Activated CD8-positive, alpha-beta memory T cell treated with anti-CD3 and anti-CD28 coated beads, Interleukin-2, amount 50 U/mL, for 48 hours (primary cell): ENCODE data around the gene GJA9.
"Not testable (repeated sequence)": the region's sequence is repeated elsewhere in the genome, so short reads cannot be mapped to it uniquely, and the experiment has no call there.

ENCODE experiments used
- DNase-seq: peaks from one replicate; pipeline ENCODE4 v3.0.0-alpha.2; 2020

Gene GJA9

DNA sequence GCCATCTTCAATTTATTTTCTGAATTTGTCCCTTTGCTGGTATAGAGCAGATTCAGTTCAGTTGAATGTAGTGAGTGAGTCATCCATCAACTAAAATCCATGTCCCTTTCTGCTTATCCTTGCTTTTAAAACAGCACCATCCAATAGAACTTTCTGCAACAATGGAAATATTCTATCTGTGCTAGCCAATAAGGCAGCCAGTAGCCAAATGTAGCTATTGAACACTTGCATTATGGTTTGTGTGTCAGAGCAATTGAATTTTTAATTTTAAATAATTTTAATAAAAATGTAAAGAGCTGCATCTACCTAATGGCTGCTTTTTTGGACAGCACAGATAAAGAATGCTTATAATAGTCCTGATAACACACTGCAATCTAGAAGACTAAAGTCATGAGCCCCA is at the start of gene GJA9:
Gene GJA9 (minus strand): TSS at position 101 of the 400 bp plus-strand sequence. CDS start 5,489 bp downstream, outside the sequence.
- DNase-seq, result no peak

DNA sequence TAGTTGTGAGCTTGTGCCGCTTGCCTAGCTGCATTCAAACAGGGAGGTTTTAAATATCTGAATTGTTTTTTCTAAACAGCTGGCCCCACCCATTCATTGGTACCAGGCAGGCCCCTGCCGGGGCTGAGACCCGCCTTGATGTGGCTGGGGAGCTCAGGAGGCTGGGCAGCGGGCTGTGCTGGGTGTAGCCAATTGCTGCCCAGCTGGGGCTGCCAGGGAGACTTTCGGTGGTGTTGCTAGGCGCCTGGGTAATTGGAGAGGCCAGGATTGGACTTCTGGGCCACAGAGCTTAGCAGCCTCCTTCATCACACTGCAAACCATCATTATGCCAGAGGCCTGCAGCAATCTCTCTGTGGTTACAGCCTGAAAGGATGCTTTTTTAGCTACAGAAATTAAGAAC is 48.1 kb upstream of the GJA9 start:
- no peak for DNase-seq

DNA sequence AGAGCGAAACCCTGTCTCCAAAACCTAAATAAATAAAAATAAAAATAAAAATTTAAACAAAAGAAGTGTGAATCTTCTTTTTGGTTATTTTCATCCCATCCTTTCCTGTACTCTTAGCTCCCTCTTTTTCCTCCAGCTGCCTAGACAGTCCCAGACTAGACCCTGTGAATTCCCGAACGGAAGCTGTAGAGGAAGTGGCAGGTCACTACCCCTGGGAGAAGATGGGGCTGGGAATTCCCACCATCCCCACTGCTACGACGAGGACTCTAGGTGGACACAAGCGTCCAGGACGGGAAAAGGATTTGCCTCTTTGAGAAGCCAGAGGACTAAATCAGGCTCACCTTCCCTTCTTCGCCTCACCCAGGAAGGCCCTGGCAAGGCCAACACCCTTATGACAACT is 47.7 kb upstream of the GJA9 start:
- DNase-seq, result no peak

DNA sequence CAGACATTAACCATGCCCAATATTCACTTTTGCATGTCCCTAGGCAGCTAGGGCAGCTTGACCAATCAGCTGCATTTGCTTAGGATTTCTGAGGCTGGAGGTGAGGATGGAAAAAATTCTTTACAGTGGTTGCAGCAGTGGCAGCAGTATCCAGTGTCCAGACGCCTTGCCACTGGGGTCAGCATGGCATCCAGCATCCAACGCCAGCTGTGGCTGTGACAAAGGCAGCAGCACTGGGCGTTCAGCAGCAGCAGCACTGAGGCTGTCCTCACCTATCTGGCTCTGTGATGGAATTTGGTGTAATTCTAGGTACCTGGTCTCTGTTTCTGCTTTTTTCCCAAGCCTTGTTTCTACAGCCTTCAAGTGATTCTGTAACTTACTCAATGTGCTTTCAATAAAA is 44.7 kb upstream of the GJA9 start:
- DNase-seq, result no peak

DNA sequence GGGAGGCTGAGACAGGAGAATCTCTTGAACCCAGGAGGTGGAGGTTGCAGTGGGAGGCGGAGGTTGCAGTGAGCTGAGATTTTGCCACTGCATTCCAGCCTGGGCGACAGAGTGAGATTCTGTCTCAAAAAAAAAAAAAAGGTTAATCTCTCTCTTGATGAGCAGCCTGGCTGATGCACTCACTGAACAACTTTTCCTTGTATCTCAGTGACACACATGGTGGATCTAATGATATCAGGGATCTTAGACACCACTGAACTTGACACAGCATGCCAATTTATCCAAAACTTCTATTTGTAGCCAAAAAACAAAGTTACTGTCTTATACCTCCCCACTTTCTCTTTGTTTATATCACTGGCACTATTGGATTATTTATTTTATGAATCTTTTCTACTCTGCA is 44.0 kb upstream of the GJA9 start:
- no peak for DNase-seq

DNA sequence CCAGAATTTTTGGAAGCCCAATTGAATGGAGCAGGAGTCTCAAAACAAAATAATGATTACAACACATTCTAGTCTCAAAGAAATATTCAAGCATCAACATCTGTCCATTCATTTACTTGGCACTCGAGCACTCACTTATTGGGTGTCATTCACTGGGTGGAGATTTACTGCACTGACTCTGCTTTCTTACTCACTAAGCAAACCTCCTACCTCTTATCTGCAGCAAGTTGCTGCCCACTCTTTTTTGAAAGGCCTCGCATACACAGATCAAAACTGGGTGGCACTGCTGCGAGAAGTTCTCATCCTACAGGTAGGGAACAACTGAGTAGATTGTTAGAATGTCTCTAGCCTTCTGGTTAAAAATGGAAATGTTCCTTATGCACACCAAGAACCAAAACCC is 42.2 kb upstream of the GJA9 start:
- no peak for DNase-seq

DNA sequence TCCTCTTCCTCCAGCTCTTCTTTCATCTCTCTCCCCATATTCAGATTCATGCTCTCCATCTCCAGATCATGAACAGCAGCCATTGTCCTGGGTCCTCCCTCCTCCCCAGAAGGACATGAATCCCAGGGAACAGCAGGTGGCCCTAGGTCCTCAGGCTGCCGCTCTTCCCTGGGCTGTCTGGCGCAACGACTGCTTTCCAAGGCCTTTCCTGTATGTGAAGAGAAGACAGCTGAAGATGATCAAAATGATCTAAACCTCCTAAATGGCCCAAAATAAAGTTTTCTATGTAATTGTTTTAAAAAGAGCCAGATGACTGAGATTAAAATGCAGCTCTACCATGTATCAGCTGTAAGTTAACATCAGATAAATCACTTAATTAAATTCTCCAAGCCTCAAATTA is 37.7 kb upstream of the GJA9 start:
- no peak for DNase-seq

DNA sequence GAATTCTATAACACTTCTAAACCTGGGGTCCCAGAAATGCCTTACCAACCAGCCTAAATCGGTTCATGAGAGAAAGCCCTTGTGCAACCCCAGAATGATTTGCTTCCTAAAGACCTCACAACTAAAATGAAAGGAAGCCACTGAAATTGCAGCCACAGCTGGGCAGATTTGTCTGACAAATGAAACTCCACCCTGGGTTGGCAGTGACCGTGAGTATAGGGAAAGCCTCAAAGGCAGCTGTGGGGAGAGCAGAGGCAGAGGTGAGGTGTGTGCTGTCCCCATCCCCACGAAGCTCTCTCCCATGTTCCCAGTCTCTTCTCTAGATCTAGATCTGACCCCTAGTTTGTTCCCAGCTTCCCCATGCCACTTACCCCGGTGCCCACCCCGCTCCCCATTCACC is 37.2 kb upstream of the GJA9 start:
- no peak for DNase-seq

DNA sequence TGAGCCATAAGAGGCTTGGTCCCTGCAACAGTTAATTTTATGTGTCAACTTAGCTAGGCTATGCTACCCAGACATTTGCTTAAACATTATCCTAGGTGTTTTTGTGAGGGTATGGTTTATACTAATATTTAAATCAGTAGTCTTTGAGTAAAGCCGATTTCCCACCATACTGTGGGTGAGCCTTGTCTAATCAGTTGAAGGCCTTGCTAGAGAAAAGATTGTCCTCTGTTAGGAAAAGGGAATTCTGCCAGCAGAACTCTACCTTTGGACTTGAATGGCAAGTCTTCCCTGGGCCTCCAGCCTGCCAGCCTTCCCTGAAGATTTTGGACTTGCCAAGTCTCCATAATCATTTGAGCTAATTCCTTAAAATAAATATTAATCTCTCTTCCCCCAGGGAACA is 36.4 kb upstream of the GJA9 start:
- DNase-seq, result no peak

DNA sequence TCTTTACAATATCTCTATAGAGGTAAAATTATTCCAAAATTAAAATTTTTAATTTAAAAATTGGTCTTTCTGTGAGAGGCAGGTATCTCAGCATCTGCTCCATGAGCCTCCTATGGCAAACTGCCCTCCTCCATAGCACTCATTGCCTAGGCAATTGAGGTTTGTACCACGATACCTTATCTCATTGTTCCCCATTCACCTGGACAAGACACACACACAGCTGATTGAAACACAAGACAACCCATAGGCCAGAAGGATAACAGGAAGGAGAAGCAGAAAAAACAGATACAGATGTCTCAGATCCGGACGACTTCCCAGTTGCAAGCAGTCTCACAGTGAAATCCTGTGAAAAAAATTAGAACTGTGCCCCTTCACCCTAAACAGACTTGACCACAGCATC is 36.0 kb upstream of the GJA9 start:
- no peak for DNase-seq

DNA sequence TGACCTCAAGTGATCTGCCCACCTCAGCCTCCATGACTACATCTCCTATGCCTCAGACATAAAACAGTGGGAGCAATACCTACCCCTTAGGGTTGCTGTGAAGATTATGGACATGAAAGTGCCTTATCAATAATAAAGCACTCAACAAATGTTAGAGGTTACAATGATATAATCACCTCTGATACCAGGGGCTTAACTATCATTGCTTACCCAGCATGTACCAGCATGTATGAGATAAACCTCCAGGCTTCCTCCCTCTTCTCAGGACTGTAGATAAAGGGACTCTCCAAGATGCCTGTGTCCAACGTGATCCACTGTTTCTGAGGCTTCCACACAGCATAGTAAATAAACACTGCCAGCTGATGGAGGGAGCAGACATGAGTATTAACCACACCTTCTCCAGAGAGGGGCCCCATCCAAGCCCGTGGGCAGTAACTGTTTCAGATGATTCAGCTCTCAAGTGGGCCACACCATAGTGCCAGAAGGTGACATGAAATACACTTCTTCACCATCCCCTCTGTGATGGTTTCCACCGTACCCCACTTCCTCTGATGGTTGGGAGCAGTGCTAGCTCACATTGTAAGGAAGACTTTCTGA is 34.1 kb upstream of the GJA9 start:
- DNase-seq, result peak; percentile 56

DNA sequence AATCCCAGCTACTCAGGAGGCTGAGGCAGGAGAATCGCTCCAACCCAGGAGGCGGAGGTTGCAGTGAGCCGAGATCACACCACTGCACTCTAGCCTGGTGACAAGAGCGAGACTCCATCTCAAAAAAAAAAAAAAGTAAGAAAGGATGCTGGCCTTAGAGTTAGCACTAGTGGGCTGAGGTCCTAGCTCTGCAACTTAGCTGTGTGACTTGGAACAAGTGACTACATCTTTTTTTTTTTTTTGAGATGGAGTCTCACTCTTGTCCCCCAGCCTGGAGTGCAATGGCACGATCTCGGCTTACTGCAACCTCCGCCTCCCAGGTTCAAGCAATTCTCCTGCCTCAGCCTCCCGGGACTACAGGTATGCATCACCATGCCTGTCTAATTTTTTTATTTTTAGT is 33.5 kb upstream of the GJA9 start:
- DNase-seq, result not testable (repeated sequence)

DNA sequence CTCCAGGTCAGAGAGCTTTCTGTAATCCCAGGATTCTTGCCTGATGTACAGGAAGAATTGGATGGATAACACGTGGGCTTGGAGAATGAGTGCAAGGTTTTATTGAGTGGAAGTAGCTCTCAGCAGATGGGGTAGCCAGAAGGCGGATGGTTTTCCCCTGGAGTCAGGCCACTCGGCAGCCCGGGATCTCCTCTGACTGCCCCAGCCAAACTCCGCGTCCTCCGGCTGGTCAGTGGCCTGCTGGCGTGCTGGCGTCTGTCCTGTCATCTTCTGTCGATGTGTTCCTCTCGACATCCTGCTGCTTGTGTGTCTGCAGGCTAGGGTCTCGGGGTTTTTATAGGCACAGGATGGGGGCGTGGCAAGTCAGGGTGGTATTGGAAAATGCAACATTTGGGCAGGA is 27.4 kb upstream of the GJA9 start:
- no peak for DNase-seq

DNA sequence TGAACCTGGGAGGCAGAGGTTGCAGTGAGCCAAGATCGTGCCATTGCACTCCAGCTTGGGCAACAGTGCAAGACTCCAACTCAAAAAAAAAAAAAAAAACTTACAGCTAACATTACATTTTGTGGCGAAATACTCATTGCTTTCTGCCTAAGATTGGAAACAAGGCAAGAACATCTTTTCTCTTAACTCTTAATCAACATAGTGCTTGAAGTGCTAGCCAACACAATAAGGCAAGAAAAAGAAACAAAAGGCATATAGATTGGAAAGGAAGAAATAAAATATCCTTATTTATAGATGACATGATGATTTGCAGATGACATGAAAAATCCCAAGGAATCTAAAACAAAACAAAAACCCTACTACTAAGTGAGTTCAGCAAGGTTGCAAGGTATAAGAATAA is 24.6 kb upstream of the GJA9 start:
- no peak for DNase-seq

DNA sequence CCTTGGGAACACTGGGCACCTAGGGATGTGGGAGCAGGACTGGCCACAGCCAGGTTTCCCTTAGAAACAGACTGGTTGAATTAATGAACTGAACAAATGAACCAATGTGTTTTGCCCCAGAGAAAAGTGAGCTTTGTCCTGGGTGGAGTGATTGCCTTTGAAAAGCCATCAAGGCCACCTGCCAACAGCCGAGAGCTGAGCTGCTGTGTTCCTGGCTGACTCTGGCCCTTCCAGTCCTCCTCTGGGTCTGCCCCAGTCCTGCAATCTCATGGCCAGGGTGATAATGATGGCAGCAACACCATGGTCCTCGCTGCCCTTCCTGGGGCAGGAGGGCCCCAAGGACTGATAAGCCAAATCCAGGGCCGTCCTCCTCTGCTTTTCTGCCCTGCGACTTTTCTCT is 18.2 kb upstream of the GJA9 start:
- no peak for DNase-seq

DNA sequence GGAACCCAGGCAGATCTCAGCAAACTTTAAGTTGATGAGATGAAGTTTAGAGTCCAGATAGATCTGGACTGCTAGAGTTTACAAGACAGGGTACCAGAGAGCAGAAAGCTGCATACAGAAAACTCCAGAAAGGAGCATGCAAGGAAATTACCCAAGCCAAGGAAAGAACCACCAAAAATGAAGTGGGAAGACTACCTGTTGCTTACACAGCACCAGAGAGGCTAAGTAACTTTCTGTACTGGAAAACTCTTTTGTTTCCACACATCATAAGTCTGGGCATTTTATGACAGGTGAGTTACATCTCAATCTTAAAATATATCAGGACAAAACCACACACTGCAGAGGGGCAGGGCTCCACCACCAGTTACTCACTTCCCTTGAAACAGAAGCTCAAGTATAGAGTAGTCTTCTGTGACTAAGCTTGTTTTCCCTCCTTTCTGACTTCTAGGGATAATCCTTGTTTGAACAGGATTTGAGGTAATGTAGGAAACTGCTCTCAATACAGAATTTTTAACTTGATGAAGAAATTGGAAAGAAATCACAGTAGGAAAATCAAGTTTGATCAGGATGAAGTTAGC is 17.4 kb upstream of the GJA9 start:
- DNase-seq, result no peak

DNA sequence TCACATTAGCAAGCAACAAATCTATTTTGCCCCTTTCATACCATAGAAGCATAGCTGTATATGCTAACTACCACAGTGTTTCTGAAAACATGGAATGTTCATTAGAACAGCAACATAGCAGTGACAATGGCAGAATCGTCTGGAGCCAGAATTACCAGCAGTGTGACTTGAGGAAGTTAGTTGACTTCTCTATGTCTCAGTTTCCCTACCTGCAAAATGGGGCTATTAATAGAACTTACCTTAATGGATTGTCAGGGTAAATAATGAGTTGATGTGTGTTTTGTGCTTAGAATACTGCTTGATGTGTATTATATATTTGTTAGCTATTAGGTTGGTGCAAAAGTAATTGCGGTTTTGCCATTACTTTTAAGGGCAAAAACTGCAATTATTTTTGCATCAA is 14.8 kb upstream of the GJA9 start:
- no peak for DNase-seq

DNA sequence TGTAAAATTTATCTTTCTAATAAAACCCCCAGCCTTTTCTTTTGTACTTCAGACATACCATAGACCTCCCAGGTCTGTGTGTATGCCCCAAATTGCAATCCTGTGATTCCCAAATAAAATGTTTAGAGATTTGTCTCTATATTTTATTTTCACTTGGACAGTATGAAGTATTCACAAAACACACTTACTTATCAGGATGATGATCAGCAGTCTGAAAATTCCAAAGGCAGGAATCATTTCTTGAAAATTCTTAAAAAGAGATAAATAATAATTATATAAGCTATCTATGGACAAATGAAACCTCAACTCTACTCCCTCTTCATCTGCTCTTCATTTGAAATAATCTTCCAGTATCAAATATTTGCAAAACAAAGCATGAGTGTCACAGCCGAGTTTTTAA is 11.6 kb upstream of the GJA9 start:
- no peak for DNase-seq

DNA sequence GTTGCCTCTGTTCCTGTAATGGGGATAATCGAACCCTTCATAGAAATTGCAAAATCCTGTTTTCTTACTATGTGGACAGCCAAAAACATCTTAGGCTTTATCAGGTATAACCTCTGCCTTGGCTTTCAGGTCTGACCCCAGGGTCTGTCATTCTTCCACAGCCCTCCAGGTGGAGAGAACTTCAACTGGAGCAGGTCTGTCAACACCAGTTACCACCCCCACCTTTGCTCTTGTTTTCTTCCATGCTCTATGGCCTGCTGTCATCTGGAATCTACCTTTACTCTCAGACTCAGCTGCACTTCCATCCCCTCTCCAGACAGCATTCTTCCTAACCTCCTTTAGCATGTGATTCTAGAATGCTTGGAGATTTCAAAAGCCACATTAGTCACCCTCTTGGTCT is 10.4 kb upstream of the GJA9 start:
- DNase-seq, result no peak

DNA sequence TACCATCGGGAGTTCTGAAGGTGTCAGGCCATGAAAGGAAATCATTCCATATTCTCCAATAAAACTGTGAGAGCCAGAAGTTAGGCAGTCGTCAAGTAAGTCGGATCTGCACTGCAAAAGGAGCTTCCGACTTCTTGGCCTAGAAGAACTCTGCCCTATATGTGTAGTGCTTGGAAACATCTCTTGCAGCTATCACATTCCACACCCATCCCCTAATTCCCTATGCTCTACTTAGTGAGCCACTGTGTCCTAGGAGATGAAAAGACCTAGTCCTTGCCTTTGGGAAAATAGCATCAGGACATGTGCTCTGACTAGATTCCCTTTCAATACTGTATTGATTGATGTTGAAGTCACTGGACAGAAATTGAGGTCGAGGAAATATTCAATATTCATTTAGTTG is 8.2 kb upstream of the GJA9 start:
- DNase-seq, result no peak

DNA sequence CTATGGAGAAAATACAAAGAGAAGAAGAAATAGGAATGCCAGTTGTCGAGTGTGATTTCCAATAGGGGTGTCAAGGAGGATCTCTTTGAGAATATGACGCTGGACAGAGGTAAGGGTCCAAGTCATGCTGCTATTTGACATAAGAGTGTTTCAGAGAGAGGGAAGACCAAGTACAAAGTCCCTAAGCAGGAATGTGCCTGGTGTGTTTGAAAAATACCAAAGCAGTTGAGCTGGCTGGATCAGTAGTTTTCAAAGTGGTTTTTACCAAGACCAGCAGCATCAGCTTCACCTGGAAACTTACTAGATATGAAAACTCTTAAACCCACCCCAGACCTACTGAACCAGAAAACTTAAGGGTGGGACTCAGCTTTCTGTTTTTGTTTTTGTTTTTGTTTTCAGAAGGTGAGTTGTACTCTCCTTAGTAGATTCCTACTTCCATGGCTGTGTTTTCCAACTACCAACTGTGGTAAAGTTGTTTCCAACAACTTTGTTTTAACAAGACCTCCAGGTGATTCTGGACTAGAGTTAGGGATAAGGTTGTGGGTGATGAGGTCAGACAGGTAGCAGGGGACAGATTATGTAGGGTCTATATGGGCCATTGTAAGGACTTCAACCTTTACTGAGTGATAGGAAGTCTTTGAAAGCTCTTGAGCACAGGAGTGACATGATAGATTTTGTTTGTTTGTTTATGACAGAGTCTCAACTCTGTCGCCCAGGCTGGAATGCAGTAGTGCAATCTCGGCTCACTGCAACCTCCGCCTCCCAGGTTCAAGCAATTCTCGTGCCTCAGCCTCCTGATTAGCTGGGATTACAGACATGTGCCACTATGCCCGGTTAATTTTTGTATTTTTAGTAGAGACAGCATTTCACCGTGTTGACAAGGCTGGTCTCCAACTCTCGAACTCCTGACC is 7.3 kb upstream of the GJA9 start:
- no peak for DNase-seq

DNA sequence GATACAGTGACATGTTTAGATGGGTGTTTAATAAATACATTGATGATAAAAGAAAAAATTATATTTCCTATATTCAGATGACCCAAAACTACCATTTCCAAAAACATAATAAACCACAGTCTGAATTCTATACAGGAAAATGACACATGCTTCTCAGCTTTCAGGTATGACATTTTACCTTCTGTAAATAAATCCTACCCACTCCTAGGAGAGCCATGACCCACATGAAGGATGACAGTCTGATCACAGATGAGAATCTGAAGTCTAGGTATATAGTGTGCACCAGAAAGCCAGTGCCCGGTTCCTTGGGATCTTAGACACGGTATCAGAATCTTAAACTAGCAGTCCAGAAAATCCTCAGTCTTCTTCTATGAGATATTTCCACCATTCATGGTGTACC is 3.7 kb upstream of the GJA9 start:
- DNase-seq, result no peak

DNA sequence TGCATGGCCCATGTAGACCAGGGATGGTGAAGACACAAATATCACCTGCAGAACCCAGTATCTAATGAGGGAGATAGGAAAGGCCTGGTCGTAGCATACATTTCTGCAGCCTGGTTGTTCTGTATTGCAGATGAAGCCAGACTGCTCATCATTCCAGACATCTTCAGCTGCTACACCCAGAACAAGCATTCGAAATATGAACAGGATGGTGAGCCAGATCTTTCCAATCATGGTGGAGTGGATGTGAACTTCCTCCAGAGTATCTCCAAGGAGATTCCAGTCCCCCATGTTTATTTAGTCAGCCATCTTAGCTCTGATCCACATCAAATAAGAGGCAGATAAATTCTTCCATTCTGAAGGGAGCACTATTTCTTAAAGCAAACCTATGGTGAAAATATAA is 5.6 kb downstream of the GJA9 start:
- no peak for DNase-seq
